H1 (cell line): Measurements from ENCODE around the gene CCDC13. TPM values are rescaled to one million over a fixed set of nuclear protein-coding genes. Genes with fewer than 3 reads are reported as not detected.

ENCODE experiments used
- CTCF ChIA-PET: fragments of 300-600 bp; sonication (Branson Sonifier 250); formaldehyde crosslinking; loops from one replicate; lab custom pipeline; 2021; ENCODE audit not compliant: partially characterized antibody; lab: Charles Lee
- POLR2A ChIA-PET: fragments of 300-600 bp; sonication (Branson Sonifier 250); formaldehyde crosslinking; loops from one replicate; lab custom pipeline; 2021; ENCODE audit warnings: inconsistent platforms; ENCODE audit not compliant: partially characterized antibody; lab: Charles Lee
- DNase-seq, 2 experiments: peaks; one replicate each; pipeline versions ENCODE4 v3.0.0 to v3.0.0-alpha.2; 2010 to 2022; ENCODE audit warnings: low spot score in 2 of 2, low read depth in 1 of 2, mixed read lengths in 1 of 2
- FAIRE-seq: peaks from 2 replicates; lab custom pipeline; 2011; peaks lifted over from hg19 to GRCh38; lab: Jason Lieb, UNC
- H2AFZ ChIP-seq: 2 replicates; pipeline ENCODE4 v1.8.1; 2012; ENCODE audit warnings: low read length, inconsistent platforms
- H2AK5ac ChIP-seq: 2 replicates; pipeline ENCODE4 v1.6.1; 2013; ENCODE audit warnings: low read depth, low read length
- H2BK120ac ChIP-seq: replicated peaks from 2 replicates; pipeline ENCODE3; 2013; ENCODE audit warnings: low read depth, low read length, inconsistent platforms
- H2BK12ac ChIP-seq: 2 replicates; pipeline ENCODE4 v1.6.1; 2013; ENCODE audit warnings: low read depth, low read length
- H2BK15ac ChIP-seq: 2 replicates; pipeline ENCODE4 v1.6.1; 2013; ENCODE audit warnings: low read length
- H2BK20ac ChIP-seq: 2 replicates; pipeline ENCODE4 v1.6.1; 2013; ENCODE audit warnings: low read length
- H2BK5ac ChIP-seq: 2 replicates; pipeline ENCODE4 v1.6.1; 2013; ENCODE audit warnings: low read depth, low read length
- H3K14ac ChIP-seq: 2 replicates; pipeline ENCODE4 v1.6.1; 2013; ENCODE audit warnings: inconsistent platforms; ENCODE audit not compliant: insufficient read length
- H3K18ac ChIP-seq: 2 replicates; pipeline ENCODE4 v1.6.1; 2013; ENCODE audit warnings: low read length; ENCODE audit errors: extremely low read depth
- H3K23ac ChIP-seq: 2 replicates; pipeline ENCODE4 v1.6.1; 2013; ENCODE audit warnings: inconsistent platforms; ENCODE audit not compliant: insufficient read length
- H3K23me2 ChIP-seq: 2 replicates; pipeline ENCODE4 v1.6.1; 2013; ENCODE audit warnings: low read depth, low read length
- H3K27ac ChIP-seq: 2 replicates; pipeline ENCODE4 v1.6.1; 2011; ENCODE audit warnings: low read depth, low read length, inconsistent platforms
- H3K27me3 ChIP-seq, 4 experiments: replicated peaks in 1 of 4; 1 replicate in 1 of 4; 2 replicates in 3 of 4; pipeline versions ENCODE4 v1.6.1 to v1.8.1; 2011 to 2013; ENCODE audit warnings: low read length in 3 of 4, mild to moderate bottlenecking in 3 of 4, inconsistent platforms in 2 of 4, mixed read lengths in 2 of 4, moderate library complexity in 1 of 4; ENCODE audit not compliant: control insufficient read depth in 3 of 4, insufficient read depth in 3 of 4; ENCODE audit errors: extremely low read depth in 1 of 4
- H3K36me3 ChIP-seq, 4 experiments: 2 replicates each; pipeline versions ENCODE4 v1.6.1 to v1.8.1; 2011 to 2013; ENCODE audit warnings: mild to moderate bottlenecking in 4 of 4, low read length in 3 of 4, moderate library complexity in 2 of 4, control low read depth in 1 of 4, inconsistent platforms in 1 of 4; ENCODE audit not compliant: insufficient read depth in 4 of 4, control insufficient read depth in 2 of 4
- H3K4ac ChIP-seq: replicated peaks from 2 replicates; pipeline ENCODE3; 2013; ENCODE audit warnings: low read length, low read depth, mixed read lengths, inconsistent platforms; ENCODE audit not compliant: insufficient read length
- H3K4me1 ChIP-seq, 4 experiments: replicated peaks in 1 of 4; 1 replicate in 1 of 4; 2 replicates in 3 of 4; pipeline versions ENCODE4 v1.6.1 to v1.8.1; 2011 to 2013; ENCODE audit warnings: low read length in 3 of 4, inconsistent platforms in 2 of 4, mixed read lengths in 1 of 4; ENCODE audit not compliant: insufficient read depth in 4 of 4, control insufficient read depth in 3 of 4
- H3K4me2 ChIP-seq, 2 experiments: 2 replicates each; pipeline versions ENCODE4 v1.6.1 to v1.8.1; 2011 to 2013; ENCODE audit warnings: low read depth in 2 of 2, low read length in 2 of 2, control low read depth in 1 of 2, inconsistent platforms in 1 of 2, mild to moderate bottlenecking in 1 of 2; ENCODE audit not compliant: insufficient read depth in 1 of 2
- H3K4me3 ChIP-seq, 4 experiments: fragments of 200-600, 300-600 bp in 1 of 4; sonication (generic), shearing (Covaris generic), sonication (Bioruptor Twin) in 1 of 4; 2 replicates each; pipeline versions ENCODE4 v1.5.1 to v1.8.1; 2011 to 2016; ENCODE audit warnings: low read length in 4 of 4, low read depth in 3 of 4, control low read depth in 2 of 4, inconsistent platforms in 2 of 4, mild to moderate bottlenecking in 2 of 4, mixed read lengths in 1 of 4, moderate library complexity in 1 of 4; ENCODE audit not compliant: insufficient read depth in 2 of 4; ENCODE audit errors: extremely low read depth in 1 of 4
- H3K56ac ChIP-seq: replicated peaks from 2 replicates; pipeline ENCODE3; 2013; ENCODE audit warnings: low read depth, mild to moderate bottlenecking, mixed read lengths, low read length, inconsistent platforms; ENCODE audit not compliant: insufficient read length
- H3K79me1 ChIP-seq: 2 replicates; pipeline ENCODE4 v1.6.1; 2013; ENCODE audit warnings: low read depth, low read length, control low read depth
- H3K79me2 ChIP-seq, 2 experiments: 2 replicates each; pipeline versions ENCODE4 v1.6.1 to v1.8.1; 2012 to 2013; ENCODE audit warnings: low read length in 2 of 2, mild to moderate bottlenecking in 2 of 2, inconsistent platforms in 1 of 2; ENCODE audit not compliant: insufficient read depth in 2 of 2, control insufficient read depth in 1 of 2
- H3K9ac ChIP-seq, 4 experiments: replicated peaks in 1 of 4; 1 replicate in 1 of 4; 2 replicates in 3 of 4; pipeline versions ENCODE4 v1.6.1 to v1.8.1; 2011 to 2013; ENCODE audit warnings: low read depth in 3 of 4, low read length in 3 of 4, control low read depth in 2 of 4, mild to moderate bottlenecking in 2 of 4, moderate library complexity in 2 of 4, inconsistent platforms in 1 of 4; ENCODE audit errors: extremely low read depth in 1 of 4
- H3K9me3 ChIP-seq, 2 experiments: 2 replicates each; pipeline versions ENCODE4 v1.6.1 to v1.8.1; 2012 to 2013; ENCODE audit warnings: mild to moderate bottlenecking in 2 of 2, moderate library complexity in 2 of 2, control low read depth in 1 of 2, inconsistent platforms in 1 of 2, low read depth in 1 of 2, low read length in 1 of 2, mixed read lengths in 1 of 2; ENCODE audit not compliant: insufficient read depth in 2 of 2
- H4K20me1 ChIP-seq, 2 experiments: replicated peaks in 1 of 2; 2 replicates each; pipeline versions ENCODE3 to v1.8.1; 2011 to 2013; ENCODE audit warnings: inconsistent platforms in 2 of 2, low read length in 2 of 2, mild to moderate bottlenecking in 1 of 2; ENCODE audit not compliant: insufficient read depth in 2 of 2, control insufficient read depth in 1 of 2
- H4K5ac ChIP-seq: 2 replicates; pipeline ENCODE4 v1.6.1; 2013; ENCODE audit warnings: low read length, low read depth, mixed read lengths, inconsistent platforms; ENCODE audit not compliant: insufficient read length
- H4K8ac ChIP-seq: 2 replicates; pipeline ENCODE4 v1.8.0; 2013; ENCODE audit warnings: mild to moderate bottlenecking, moderate library complexity, low read length, inconsistent platforms; ENCODE audit not compliant: insufficient read depth; ENCODE audit errors: extremely low read depth
- H4K91ac ChIP-seq: replicated peaks from 2 replicates; pipeline ENCODE3; 2013; ENCODE audit warnings: low read length, mixed read lengths, inconsistent platforms; ENCODE audit not compliant: insufficient read length
- CHD1 ChIP-seq: IDR thresholded peaks from 2 replicates; pipeline ENCODE4 v1.6.1; 2012; ENCODE audit warnings: low read depth, low read length, improper control_type of control experiment
- SIN3A ChIP-seq, 2 experiments: IDR thresholded peaks in 1 of 2; conservative IDR thresholded peaks in 1 of 2; 2 replicates each; pipeline ENCODE4 v1.6.1; 2011 to 2012; ENCODE audit warnings: low read length in 2 of 2, improper control_type of control experiment in 1 of 2, low read depth in 1 of 2, mild to moderate bottlenecking in 1 of 2
- WGBS, 2 experiments: shearing (Covaris generic) in 1 of 2; methylation state at CpG; one replicate each; pipeline versions ENCODE4 v1.1.6 to v1.1.7; 2013 to 2015; ENCODE audit warnings: low lambda C conversion rate in 2 of 2, mixed read lengths in 2 of 2, inconsistent platforms in 1 of 2, low coverage in 1 of 2, missing lambda C conversion rate in 1 of 2; ENCODE audit not compliant: insufficient replicate concordance in 2 of 2, insufficient coverage in 1 of 2, insufficient read length in 1 of 2; ENCODE audit errors: extremely low coverage in 1 of 2, missing lambda C conversion rate in 1 of 2; 5-methylcytosine and 5-hydroxymethylcytosine counted together
- polyA plus RNA-seq, 7 experiments: library from polyadenylated mRNA; depleted of rRNA in 3 of 7; stranded (reverse) in 5 of 7; unstranded in 2 of 7; fragments of >200 nt in 5 of 7; fragments of 200-250 nt in 2 of 7; gene quantifications; 1 replicate in 5 of 7; 2 replicates in 1 of 7; 4 replicates in 1 of 7; pipeline versions ENCODE4 v1.2.1 to v1.2.3, GENCODE V29; 2011 to 2013; ENCODE audit warnings: missing spikeins in 2 of 7, mixed read lengths in 2 of 7
- total RNA-seq: library from RNA; stranded (reverse); fragmentation: NEBNext Ultra II Directional; extraction: Animal tissue kit (Norgen Biotek cat#: 25700); gene quantifications from 2 replicates; pipeline ENCODE4 v1.2.1, GENCODE V29; 2021

Gene CCDC13
- total and polyA plus RNA-seq, 2 of the 8 experiments (the other 6 are each of a cell fraction or from before 2014, with no cell fraction given): 0.06 TPM; not detected in 1

- ChIA-PET CTCF (interaction anchor here (0.7 to 2.1 kb wide), 10 partner anchors 9 to 80 kb away, joined by 3 to 6 read pairs (median 4); no protein-coding TSS in a partner anchor), POLR2A (interaction anchor here (0.7 to 3.3 kb wide), 9 partner anchors 11 to 215 kb away, joined by 3 to 19 read pairs (median 7); partner anchors contain the start of genes KLHL40 and SS18L2)
- H3K4me2 ChIP-seq: peak overlapping the region; percentile 80 to 99
- H3K36me3 ChIP-seq: no peaks in the 10 kb centered on the region; a peak in 1 of 8 replicates
- H2BK20ac ChIP-seq: no peak overlapping the region
- H3K56ac ChIP-seq: no peak overlapping the region
- peaks cover 0 to 5% (median 2%) of the 10 kb centered on the region in 4 experiments; a peak in 4 of 7 replicates for H3K4me1 ChIP-seq
- H4K91ac ChIP-seq: no peak overlapping the region
- H3K14ac ChIP-seq: no peak overlapping the region
- H3K27me3 ChIP-seq: peaks cover 0 to 9% (median 5%) of the 10 kb centered on the region in 4 experiments; a peak in 3 of 7 replicates
- peak in 1 of 2 experiments; percentile 50 for DNase-seq
- H3K9me3 ChIP-seq: no peaks in the 10 kb centered on the region
- peak overlapping the region; percentile 85 to 96 (median 88); a peak in 6 of 8 replicates for H3K4me3 ChIP-seq
- no peak overlapping the region for H4K8ac ChIP-seq
- no peak for FAIRE-seq
- H3K23me2 ChIP-seq: peaks cover 10% of the 10 kb centered on the region; the same call in 1 of the 2 replicates
- H4K20me1 ChIP-seq: no peaks in the 10 kb centered on the region
- H2AK5ac ChIP-seq: no peak overlapping the region
- H3K79me1 ChIP-seq: no peaks in the 10 kb centered on the region; the same call in 1 of the 2 replicates
- H2BK5ac ChIP-seq: no peak overlapping the region
- peak overlapping the region; percentile 35; the same call in 1 of the 2 replicates for H2AFZ ChIP-seq
- no peak overlapping the region for H3K27ac ChIP-seq
- H2BK120ac ChIP-seq: no peak overlapping the region
- no peak overlapping the region for H3K9ac ChIP-seq
- H2BK15ac ChIP-seq: no peak overlapping the region
- H3K18ac ChIP-seq: no peak overlapping the region
- H3K4ac ChIP-seq: no peak overlapping the region
- peaks cover 0 to 36% of the 10 kb centered on the region in 2 experiments; a peak in 3 of 4 replicates for H3K79me2 ChIP-seq
- H4K5ac ChIP-seq: no peak overlapping the region
- H2BK12ac ChIP-seq: no peak overlapping the region
- 35% methylated on average over 23 of the region's 23 CpGs; no CpG with 5 or more reads in 1 of the 2 experiments for WGBS, 2 experiments
- H3K23ac ChIP-seq: no peak overlapping the region
- TF ChIP-seq SIN3A (conservative IDR thresholded peaks at IDR 0.05 in 1 of 2, IDR thresholded peaks at IDR 0.05 in 1 of 2; ENCODE audit: low read depth in 1 of 2, low read length in 2 of 2) (0 out of 4 replicates have a peak, but pooled peaks of 1 of the 2 experiments have one; percentile 20), CHD1 (no peak)
These were observed 32.2 kb upstream of the CCDC13 start for GRCh38 chr3:42805141-42805821.
